CD4-positive, alpha-beta T cell treated with Interleukin-21 for 1 hour (primary cell): ENCODE results near the gene NTN1.
"Not testable (repeated sequence)": the region's sequence is repeated elsewhere in the genome, so short reads cannot be mapped to it uniquely, and the experiment has no call there.

Source experiments
- DNase-seq: peaks from one replicate; pipeline ENCODE4 v3.0.0-alpha.2; 2020

The NTN1 gene

GRCh38 chr17:9021158-9021991 is at the start of gene NTN1:
TSS of gene NTN1 (plus strand) at chr17:9021510. CDS start at chr17:9022374, 864 bp downstream.
- DNase-seq: peak; percentile 56

- no peak for DNase-seq
Measured at GRCh38 chr17:8975091-8975725, 46.1 kb upstream of the NTN1 start.

DNA sequence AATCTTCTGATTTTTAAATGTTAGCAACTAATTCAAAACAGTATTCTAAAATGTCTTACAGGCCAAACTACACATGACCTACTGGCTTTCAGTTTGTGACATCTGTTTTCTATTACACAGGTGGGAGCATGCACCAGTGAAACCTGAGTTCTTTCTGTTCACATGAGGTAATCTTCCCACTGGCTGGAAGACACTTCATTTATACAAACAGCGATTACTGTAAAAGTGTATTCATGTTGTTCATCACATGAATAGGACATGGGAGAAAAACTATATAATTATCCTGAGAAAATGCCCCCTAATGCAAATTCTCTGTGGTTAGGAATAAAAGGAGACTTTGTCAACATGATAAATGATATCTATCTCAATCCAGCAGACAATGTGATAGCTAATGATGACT is 44.7 kb upstream of the NTN1 start:
- no peak for DNase-seq

DNA sequence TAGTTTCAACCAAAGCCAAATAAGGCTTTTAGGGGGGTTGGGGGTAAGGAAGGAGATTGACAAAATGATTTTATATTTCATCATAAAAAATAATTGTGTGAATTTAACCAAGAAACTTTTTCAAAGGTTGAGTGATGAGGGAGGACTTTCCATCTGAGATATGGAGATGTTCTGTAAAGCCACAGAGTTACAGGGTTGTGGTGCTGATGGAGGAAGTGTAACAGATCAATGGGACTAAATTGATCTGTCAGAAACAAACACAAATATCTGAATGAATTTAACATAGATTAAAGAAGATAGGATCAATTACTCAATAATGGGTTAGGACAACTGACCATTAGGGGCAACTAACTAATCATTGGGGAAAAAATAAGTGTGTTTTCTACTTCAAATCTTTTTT is 41.6 kb upstream of the NTN1 start:
- no peak for DNase-seq

GRCh38 chr17:8981443-8981842 is 39.9 kb upstream of the NTN1 start:
- DNase-seq: no peak

- DNase-seq: not testable (repeated sequence)
Measured at GRCh38 chr17:8984225-8984624, 37.1 kb upstream of the NTN1 start.

- no peak for DNase-seq
Measured at GRCh38 chr17:8985054-8985701, 36.1 kb upstream of the NTN1 start.

- no peak for DNase-seq
Measured at GRCh38 chr17:8986295-8986694, 35.0 kb upstream of the NTN1 start.

DNA sequence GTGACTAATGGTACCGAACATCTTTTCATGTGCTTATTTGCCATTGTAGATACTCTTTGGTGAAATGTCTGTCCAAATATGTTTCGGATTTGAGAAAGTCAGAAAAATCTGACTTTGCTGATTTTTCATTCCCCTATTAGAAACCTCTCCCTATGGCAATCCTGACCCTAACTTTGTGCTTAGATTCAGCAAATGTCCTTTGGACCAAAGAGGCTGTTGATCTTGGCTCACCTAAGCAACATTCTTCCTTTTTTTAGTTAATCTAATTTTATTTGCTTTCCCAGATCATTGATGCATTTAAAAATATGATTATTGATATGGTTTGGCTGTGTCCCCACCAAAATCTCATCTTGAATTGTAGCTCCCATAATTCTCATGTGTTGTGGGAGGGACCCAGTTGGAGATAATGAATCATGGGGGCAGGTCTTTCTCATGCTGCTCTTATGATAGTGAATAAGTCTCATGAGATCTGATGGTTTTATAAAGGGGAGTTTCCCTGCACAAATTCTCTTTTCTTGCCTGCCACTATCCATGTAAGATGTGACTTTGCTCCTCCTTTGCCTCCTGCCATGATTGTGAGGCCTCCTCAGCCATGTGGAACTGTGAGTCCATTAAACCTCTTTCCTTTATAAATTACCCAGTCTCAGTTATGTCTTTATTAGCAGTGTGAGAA is 32.9 kb upstream of the NTN1 start:
- not testable (repeated sequence) for DNase-seq

GRCh38 chr17:8991514-8992285 is 29.6 kb upstream of the NTN1 start:
- DNase-seq: peak; percentile 73

- peak; percentile 53 for DNase-seq
Measured at GRCh38 chr17:8994319-8994718, 27.0 kb upstream of the NTN1 start.

DNA sequence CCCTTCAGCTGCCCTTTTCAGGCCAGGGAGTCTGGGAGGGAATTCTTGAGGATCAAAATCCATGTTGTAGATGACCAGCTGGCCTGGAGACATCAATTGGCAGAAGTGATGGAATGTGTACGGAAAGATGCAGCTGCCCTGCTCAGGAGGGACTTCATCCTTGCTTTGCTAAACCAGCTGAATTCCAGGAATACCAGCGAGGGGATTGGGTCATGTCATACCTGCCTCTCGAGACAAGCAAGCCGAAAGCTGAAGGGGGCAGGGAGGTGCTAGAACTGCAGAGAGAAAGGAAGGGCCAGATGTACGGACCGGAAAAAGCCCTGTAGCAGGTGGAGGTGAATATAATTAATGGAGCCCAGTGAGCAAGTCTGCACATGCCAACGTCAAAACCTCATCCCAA is 25.6 kb upstream of the NTN1 start:
- DNase-seq: no peak

- DNase-seq: peak; percentile 83
Measured at GRCh38 chr17:8997994-8998628, 23.2 kb upstream of the NTN1 start.

DNA sequence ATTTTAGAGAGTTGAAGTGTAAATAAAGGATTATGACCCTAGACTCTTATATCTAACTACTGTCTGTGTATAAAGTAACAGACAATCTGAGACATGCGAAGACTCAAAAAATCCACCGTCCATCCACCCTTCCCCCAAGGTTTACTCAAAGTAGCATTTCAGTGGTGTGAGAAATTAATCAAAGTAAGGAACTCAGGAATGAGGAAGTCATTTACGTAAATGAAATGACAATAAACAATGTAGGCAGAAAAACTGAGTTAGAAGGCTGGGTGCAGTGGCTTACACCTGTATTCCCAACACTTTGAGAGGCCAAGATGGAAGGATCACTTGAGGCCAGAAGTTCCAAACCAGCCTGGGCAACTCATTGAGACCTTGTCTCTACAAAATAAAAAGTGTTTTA is 19.8 kb upstream of the NTN1 start:
- no peak for DNase-seq

DNA sequence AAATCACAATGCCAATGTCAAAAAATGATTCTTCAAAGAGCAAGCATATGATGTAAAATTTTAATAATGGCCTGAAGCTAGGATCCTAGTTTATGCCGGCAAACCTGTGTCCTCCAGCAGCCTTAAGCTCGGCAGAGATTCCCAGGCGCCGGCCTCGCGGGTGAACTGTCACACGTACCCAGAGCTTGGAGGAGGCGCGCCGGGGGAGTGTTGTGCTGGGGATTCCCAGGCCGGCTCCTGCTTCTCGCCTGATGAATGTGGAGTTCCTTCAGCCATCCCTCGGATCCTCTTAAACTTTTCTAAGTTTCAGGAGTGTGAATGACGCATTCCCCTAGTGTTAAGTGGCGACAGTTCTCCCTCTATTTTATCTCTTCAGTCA is 19.1 kb upstream of the NTN1 start:
- no peak for DNase-seq

DNA sequence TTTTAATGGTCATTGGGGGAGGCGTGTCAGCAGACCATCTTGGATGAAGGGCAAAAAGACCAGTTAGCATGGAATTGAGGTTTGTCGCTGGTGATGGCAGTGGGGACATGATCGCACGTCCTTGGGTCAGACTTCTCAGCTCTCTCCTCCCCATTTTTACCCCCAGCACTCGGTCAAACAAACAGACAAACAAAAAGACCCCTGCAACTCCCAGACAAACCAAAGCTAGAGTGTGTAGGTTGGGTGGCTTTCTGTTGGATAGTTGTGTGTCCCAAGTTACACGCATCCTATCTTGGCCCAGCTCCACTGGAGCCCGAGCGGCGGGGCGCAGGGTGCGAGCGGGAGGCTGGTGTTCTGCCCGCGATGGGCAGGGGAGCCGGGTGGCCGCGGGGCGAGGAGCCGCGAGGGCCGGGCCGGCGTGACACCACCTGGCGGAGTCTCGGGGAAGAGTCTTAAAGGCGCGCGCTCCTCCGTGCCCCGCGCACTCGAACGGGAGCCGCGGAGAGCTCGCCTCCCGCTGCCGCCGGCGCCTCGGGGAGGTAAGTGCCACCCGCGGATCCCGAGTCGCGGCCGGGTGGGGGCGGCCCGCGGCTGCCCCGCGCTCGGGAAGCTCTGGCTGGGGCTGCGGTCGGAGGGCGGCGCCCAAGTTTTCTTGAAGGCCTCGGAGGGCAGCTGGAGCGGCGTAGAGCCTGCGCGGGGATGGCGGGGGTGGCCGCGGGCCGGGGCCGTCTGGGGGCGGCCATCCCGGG is 18.5 kb upstream of the NTN1 start:
- peak; percentile 26 for DNase-seq

DNA sequence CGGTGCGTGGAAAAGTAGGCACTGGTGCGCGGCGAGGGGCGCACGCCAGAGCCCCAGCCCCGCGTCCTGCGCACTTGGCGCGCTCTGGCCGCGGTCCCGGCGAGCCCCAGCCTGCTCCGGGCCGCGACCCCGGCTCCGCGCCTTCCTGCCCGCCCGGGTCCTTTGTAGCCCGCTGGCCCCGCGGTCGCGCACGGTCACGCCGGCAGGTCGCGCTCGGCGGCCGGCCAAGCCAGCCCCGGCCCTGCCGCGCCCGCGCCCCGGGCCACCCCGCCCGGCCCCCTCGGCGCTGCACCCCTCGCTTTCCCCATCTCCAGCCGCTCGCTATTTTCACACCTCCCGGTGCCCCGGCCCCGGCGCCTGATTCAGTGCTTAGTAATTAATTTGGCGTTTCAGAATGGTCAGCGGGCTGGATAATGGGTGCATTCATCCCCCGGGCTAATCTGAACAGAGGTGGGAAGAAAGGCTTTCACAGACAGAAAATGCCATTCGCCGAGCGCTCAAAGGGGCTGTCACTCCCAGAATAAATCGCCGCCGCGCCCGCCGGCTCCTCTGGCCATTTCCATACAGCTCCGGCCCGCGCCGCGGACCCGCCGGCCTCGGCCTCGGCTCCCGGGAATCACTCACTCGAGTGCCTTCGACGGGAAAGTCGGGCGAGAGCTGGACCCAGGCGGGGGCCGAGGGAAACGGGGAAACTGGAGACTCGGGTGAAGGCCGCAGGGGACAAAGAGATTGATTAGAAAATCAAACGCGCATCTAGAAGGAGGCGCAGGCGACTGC is 17.8 kb upstream of the NTN1 start:
- no peak for DNase-seq

DNA sequence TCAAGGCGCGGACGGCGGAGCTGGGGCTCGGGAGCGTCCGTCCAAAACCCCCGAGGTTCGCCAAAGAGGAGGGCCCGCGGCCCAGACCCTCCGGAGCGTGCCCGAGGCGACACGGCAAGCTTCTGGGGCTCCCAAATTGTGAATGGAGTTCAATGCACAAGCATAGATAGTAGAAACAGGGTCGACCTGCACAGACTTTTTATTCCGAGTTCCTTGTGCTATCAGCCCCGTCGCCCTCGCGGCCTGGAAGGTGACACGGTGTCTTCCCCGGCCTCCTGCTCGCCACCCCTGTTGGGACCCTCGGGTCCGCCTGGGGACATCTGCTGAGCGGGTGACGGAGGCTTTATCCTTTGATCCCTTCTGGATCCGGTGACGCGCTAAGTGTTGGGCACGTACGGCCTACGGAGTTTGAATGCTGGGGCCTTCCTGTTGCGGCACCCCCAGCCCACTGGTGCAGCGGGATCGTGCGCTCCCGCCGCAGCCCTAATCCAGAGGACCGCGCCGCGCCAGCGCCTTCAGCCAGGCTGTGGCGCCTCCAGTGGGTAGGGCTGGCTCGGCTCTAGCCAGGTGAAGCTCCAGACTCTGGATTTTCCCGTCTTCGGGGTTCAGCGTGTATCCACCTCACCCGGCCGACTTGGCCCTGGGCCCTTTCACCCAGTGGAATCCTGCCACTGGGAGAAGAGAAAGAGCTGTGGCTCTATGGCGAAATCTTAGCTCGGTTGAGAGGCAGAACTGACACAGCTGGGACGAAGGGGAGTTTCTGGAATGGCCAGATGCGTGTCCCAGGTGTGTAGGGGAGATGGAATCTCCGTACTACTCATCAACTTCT is 17.0 kb upstream of the NTN1 start:
- DNase-seq: no peak

- DNase-seq: no peak
Measured at GRCh38 chr17:9004961-9005285, 16.4 kb upstream of the NTN1 start.
